GM19023 (cell line): ENCODE data around the gene PRSS22.
A peak's percentile ranks its signal among the peaks of the same experiment; 100 is the strongest.

Experiments used
- ATAC-seq: cut with Tn5 transposase; IDR thresholded peaks from one replicate; pipeline ENCODE4 v1.9.1; 2021; ENCODE audit warnings: mild to moderate bottlenecking, moderate library complexity; ENCODE audit not compliant: unreplicated experiment

Gene PRSS22

DNA sequence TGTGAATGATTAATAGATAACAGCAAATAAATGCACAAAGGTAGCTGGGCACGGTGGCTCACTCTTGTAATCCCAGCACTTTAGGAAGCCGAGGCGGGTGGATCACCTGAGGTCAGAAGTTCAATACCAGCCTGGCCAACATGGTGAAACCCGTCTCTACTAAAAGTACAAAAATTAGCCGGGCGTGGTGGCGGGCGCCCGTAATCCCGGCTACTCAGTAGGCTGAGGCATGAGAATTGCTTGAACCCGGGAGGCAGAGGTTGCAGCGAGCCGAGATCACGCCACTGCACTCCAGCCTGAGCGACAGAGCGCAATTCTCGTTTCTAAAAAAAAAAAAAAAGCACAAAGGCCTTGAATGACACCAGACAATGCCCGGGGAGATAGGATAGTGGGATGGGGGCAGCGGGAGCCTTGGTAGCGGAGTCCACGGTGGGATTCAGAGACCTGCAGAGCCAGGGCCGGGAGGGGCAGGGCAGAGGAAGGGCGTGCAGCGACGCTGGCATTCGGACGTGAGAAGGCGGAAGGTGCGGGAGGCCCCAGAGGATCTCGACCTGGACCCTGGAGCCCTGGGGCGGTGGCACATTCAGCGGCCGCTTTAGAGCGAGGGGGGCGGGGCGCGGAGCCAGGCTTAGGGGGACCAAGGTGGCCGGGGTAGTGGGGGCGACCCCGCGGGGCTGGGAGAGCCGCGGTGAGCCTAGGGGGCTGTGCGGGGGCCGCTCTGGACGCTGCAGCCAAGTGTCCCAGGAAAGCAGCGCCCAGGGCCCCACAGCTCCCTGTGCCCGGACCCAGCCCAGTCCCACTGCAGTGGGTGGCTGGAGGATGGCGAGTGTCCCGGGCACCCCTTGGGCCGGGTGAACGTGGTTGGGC is 24.0 kb upstream of the PRSS22 start:
- ATAC-seq: peak; percentile 3

DNA sequence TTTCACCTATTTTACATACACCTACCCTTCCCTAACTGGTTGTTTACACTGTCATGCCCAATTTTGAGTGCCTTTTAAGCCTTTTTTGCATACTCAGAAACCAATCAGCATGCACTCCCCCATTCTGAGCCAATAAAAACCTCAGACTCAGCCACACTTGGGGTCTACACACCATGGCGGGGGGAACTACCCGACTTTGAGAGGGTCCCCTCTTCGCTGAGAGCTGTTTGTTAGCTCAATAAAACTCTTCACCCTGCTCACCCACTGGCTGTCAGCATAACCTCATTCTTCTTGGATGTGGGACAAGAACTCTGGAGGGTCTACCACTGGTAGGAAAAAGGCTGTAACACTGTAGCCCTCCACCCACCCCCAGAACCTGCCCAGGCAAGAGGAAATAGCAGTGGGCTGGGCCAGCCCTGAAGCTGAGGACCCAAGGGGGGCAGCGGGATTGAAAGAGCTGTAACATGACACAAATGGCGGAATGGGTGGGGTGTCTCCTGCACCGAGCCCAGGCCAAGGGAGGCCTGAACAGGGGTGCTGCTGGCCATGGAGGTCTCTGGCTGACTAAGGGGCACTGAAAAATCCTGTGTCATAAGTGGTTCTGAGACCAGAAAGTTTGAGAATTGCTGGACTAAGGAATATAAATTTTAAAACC is 22.0 kb upstream of the PRSS22 start:
- ATAC-seq: no peak

DNA sequence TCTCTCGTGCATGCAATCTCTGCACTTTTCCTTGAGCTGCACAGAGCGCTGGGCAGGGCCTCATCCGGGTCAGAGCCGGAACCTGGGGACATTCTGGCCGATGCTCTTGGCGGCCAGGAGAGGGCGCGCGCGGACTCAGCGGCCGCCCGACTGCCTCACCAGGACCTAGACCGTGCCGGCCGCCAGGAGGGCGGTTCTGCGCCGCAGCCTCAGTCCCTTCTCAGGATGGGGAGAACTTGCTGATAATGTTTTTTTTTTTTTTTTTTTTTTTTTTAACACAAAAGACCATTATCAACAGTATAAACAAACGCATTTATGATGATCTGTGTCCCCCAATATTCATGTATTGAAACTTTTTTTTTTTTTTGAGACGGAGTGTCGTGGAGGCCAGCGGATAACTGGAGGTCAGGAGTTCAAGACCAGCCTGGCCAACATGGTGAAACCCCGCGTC is 17.0 kb upstream of the PRSS22 start:
- peak; percentile 76 for ATAC-seq

DNA sequence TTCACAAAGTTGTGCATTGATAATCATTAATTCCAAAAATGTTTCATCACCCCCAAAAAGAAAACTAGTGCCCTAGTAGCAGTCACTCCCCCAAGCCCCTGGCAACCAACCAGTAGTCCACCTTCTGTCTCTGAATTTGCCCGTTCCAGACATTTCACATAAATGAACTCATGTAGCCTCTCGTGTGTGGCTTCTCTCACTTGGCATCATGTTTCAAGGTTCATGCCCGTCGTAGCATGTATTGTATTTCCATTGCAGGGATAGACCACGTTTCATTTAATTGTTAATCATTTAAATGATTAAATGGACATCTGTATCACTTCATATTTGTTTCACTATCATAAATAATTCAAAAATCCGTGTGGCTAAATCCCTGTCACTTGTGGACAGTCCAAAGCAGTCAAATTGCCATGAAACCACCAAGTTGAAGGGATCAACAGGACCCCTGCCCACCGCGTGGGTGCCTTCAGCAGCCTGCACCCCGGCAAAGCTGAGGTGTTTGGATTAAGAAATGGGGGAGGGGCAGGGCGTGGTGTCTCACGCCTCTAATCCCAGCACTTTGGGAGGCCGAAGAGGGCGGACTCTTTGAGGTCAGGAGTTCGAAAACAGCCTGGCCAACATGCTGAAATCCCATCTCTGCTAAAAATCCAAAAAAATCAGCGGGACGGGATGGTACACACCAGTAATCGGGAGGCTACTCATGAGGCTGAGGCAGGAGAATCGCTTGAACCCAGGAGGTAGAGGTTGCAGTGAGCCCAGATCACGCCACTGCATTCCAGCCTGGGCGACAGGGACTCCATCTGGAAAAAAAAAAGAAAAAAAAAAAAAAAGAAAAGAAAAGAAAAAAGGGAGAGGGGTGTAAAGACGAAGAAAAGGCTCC is 16.3 kb upstream of the PRSS22 start:
- ATAC-seq: no peak

DNA sequence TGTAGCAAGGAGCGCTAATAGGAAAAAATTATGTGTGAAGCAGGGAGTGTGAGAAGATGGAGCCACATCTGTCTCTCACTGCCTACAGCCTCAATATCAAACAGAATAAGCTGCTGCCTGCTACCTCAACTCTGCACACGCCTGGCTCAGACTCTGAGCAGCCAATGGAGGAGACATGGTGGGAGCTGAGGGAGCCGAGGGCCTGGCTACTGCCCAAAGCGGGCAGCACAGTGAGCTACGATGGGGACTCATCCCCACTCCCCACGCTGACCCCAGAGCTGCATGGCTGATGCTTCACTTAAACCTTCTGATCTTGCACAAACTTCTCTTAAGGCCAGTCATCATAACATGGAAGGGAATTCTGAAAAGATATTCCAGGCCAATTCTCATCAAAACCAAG is 14.0 kb upstream of the PRSS22 start:
- no peak for ATAC-seq

DNA sequence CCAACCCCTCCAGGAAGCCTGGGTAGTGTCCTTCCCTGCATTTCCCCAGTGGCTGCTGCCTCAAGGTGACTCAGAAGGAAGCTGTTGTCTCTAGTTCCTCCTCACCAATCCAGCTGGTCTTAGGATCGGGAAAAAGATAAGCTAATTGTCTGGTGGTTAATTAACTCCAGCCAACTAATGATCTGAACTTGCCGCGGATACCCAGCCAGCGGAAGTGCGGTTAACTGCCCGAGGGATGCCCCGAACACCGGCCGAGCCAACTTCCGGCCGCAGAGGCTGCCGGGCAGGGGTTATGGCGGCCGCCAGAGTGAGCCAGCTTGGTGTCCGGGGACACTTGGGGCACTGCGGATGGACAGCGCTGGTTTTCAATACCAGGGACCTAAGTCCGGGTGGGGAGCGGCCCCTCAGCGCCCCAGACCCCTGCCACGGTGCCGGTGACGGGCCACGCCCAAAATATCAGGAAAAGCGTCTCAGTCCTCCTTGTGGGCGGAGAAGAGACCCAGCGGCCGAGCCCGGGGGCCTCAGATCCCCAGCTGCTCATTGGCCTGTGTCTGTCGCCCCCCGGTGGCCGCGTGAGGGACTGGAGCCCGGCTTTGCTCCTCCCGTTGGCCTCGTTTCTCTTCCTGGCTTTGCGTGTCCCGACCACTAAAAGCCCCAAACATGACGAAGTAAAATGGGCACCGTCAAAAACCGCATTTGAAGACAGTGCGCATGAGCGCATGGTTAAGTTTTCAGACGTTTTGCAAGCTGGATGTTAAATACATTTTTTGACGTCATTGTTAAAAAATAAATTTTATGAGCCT is 10.2 kb upstream of the PRSS22 start:
- peak; percentile 85 for ATAC-seq

DNA sequence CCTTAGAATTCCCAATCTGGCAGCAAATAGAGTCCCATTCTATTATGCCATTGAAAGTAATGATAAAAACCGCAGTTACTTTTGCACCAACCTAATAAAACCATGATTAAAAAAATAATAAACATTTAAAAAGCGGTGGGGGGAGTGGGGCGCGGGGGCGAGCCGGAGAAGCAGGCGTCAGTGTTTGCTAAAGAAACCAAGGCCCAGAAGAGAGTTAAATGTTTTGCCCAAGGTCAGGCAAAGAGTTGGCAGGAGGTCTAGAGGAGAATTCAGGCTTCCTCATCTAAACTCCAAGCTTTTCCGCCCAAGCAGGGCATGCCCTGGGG is 9.7 kb upstream of the PRSS22 start:
- no peak for ATAC-seq

DNA sequence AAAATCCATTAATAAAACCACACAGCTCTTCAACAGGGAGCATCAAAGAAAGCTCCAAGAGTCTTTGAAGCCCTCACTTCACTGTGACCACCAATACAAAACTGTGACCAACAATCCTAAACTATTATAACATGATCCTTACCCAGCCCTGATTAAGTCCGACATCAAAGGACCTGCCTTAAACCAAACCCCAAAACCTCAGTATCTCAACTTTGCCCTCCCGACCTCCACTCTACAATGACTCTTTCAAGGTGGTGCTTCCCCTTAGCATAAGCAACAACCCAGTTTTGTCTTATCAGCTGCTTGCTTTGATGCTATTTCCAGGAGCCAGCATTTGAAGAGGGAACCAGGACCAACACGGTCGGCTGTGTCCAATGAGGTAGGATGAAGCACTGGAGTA is 8.5 kb upstream of the PRSS22 start:
- no peak for ATAC-seq

DNA sequence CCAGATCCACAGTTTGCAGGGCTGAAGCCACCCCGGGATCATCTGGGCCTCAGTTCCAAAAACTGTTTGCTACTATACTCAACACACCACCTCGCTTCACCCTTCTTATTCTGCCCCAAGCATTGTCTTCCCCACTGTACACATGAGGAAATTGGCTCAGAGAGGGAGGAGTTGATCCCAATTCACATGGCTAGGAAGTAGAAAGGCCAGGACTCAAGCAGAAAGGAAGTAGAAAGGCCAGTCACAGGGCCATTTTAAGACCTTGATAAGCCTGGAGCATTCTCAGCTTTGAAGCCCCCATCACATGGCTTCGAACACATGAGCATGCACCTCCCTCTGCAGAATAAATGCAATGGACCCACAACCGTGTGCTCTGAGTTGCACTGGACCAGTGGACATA is 7.7 kb upstream of the PRSS22 start:
- ATAC-seq: no peak

DNA sequence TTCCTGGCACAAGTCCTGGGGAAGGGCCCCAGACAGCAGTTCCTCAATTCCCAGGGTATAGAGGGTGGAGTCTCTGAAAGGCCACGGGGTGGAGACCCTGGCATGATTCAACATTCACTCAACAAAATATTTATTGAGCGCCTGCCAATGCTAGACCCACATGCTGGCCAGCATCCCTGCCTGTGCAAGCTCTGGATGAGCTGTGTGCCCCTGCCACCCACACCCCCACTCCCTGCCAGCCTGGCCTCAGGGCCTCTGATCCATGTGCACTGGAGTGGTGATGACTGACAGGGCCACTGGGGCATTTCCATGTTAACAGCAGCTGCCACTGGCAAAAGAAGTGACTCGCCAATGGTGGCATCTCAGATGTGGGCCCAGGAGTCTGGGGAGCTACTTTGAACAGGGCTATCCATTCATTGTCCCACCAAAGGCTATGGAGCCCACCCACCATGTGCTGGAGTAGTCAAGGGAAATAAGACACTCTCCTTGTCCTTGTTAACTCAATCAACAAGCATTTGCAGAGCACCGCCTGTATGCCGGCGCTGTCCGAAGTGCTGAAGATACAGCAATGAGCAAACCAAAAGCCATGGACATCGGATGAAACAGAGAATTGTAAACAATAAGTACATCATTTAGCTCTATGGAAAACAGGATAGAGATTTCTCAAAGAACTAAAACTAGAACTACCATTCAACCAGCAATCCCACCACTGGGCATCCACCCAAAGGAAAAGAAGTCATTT is 3.0 kb upstream of the PRSS22 start:
- no peak for ATAC-seq

DNA sequence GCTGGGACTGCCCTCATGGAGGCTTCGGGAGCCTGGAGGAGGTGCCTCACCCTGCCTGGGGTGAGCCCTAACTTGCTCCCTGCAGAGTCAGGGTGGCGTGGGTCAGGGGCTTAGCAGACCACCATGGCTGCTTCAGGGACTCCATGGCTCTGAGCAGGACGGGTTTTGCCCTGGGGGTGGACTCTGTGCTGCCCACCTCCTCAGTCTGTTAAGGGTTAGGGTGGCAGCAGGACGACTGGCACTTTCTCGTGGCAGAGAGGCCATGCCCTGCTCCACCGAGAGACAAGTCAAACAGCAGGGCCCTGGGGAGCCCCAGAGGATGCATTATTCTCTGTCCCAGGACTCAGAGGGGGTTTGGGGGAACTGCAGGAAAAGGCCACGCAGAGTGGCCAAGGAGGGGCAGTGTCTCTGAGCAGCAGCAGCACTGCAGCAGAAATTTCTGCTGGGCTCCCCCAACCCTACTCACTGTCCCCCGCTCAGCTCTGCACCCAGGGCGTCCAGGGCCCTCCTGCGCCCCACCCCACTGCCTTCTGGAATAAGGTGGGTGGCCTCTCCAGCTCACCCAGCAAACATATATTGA is 1.8 kb upstream of the PRSS22 start:
- ATAC-seq: no peak

DNA sequence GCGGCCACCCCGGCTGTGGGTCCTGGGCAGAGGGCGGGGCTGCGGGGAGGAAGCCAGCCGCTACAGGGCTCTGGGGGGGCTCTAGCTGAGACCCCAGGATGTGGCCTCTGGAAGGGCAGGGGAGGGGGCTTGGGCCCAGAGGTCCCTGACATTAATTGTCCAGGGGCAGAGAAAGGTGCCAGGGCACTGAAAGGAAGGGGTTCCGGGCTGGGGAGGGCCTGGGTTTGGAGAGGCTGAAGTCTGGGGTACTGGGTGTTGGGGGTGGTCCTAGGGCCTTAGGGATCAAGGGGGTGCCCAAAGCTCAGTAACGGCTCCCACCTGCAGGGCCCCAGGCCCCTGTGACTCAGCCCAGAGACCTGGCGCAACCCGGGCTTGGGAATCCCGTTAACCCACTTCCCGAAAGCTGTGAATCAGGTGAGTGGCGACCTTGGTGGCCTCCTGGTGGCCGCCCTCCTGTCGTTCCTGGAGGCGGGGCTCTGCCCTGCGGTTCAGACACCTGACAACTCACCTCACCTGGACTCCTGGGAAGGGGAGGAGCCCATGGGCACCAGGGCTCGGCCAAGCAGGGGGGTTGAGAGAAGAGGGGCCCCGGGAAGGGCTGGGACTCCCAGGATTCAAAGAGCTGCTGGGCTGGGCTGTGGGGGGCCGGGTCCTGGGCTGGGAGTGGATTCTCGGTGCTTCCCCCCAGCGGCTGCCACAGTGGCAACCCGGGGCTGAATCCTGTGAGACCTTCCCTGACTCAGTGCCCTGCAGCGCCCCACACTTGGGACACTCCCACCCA is 465 bp upstream of the PRSS22 start:
- no peak for ATAC-seq

DNA sequence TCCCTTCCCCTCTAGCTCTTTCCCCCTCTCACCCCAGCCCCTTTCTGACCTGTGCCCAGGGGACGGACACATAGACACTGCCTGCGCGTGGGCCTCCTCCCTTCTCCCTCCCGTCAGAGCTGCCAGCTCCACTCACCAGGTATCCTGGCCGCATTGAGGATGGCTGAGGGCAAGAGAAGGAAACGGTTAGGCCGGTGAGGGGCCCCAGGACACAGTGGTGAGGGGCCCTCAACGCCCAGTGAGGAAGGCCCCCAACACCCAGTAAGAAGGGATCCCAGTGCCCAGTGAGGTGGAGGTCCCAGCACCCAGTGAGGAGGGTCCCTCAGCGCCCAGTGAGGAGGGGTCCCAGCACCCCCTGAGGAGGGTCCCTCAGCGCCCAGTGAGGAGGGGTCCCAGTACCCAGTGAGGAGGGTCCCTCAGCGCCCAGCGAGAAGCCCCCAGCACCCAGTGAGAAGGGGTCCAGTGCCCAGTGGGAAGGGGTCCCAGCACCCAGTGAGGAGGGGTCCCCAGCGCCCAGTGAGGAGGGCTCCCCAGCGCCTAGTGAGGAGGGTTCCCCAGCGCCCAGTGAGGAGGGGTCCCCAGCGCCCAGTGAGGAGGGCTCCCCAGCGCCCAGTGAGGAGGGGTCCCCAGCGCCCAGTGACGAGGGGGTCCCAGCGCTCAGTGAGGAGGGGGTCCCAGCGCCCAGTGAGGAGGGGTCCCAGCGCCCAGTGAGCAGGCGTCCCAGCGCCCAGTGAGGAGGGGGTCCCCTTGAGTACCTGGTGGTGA is 1.1 kb downstream of the PRSS22 start:
- ATAC-seq: no peak

DNA sequence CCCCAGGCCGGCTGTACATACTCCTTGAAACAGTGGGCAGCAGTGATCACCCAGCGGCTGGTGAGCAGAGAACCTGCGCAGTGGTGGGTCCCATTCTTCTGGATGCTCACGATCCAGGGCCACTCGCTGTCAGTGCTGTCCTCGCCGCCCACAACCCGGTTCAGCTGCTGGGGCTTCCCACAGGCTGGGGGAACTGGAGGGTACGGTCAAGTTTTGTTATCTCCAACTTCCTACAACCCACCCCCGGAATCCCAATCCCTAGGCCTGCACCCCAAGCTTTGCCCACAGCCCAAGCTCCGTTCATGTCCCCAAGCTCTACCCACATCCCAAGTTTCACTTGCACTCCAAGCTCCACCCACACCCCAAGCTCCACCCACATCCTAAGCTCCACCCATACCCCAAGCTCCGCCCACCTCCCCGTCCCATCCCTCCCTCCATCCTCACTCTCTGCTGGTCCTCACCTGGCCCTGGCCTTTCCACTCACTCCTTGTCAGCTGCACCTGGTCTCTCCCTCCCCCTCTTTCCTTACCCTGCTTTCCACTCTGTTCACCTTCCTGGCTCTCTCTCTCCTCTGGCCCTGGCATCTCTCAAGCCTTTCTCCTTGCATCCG is 1.8 kb downstream of the PRSS22 start:
- ATAC-seq: no peak

DNA sequence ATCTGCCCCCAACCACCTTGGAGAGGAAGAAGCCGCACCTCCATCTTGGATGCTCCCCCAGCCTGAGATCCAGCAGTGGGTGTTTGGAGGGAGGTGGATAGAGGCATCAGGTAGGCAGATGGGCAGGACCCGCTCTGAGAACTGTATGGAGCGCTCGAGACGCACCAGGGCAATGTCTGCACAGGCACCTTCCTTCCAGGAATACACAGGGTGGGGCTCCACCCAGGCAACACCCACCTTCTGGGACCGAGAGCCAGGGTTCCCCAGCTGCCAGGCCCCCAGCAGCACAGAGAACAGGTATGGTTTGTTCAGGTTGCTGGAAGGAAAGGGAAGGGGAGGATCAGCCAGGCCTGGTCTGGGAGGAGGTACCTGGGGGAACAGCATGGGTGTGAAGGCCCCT is 2.4 kb downstream of the PRSS22 start:
- ATAC-seq: no peak

DNA sequence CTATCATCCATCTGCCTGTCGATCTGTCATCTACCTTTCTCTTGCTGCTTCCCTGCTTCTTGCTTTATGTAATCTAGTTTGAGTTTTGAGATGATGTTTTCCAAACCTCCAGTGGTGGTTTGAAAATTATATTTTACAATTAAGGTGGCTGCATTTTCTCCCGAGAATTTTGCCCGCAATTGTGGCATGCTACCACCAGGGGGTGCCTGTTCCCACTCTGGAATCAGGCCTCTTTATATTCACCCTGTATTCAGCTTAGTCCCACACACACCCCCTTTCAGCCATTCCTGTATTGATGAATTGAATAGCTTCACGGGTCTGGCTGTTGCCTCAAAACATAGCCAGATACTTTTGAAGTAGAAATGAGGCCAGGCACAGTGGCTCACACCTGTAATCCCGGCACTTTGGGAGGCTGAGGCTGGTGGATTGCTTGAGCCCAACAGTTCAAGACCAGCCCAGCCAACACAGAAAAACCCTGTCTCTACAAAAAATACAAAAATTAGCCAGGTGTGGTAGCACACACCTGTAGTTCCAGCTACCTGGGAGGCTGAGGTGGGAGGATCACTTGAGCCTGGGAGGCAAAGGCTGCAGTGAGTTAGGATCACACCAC is 3.2 kb downstream of the PRSS22 start:
- ATAC-seq: no peak

DNA sequence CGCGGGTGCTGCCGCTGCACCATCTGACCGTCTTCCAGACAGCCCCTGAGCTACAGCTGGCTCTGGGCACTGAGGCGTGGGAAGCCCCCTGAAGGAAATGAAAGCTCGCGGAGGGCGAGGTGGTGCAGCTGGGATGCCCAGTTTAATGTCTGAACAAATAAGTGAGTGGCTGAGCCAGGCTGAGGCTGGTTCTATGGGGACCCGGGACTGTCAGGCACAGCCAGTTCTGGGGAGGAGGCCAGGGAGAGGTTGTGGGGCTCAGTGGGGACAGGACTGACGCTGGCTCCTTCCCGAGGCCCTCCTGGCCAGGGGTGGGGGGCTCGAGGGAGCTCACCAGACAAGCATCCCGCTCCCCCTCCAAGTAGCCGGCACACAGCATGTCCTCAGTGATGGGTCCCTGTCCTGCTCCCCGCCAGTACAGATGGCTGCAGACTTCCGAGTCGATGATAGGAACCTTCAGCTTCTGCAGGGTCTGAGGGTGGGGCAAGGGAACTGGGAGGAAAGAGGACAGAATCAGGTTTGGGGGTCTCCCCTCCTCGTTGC is 4.4 kb downstream of the PRSS22 start:
- no peak for ATAC-seq
